HG02840 (cell line): Measurements from ENCODE around the gene OR2D3.
A peak's percentile ranks its signal among the peaks of the same experiment; 100 is the strongest.
"Not testable (repeated sequence)": the region's sequence is repeated elsewhere in the genome, so short reads cannot be mapped to it uniquely, and the experiment has no call there.

Experiments
- ATAC-seq: cut with Tn5 transposase; IDR thresholded peaks from one replicate; pipeline ENCODE4 v1.9.1; 2021; ENCODE audit warnings: mild to moderate bottlenecking, moderate library complexity, moderate number of reproducible peaks; ENCODE audit not compliant: unreplicated experiment, low FRiP score

OR2D3 gene

DNA sequence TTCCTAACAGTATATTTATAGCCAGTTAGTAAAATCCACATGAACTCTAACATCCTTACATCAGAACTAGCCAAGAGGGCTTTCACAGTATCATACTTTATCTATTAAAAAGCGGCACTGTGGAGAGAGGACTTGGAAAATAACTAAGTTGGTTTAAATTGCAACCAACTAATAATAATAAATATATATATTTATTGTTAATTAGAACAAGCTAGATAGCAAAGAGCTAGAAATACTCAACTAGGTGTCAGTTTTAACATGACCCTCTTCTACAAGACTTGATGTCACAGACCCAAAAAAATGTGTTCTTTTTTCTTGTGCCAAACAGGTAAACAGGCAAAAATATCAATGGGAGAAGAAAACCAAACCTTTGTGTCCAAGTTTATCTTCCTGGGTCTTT lies at the start of gene OR2D3:
OR2D3 (plus strand) TSS at position 301 of the 400 bp plus-strand sequence; CDS start at position 301, 0 bp downstream.
- no peak for ATAC-seq

- no peak for ATAC-seq
Observed at GRCh38 chr11:6871278-6871677, 49.5 kb upstream of the OR2D3 start.

DNA sequence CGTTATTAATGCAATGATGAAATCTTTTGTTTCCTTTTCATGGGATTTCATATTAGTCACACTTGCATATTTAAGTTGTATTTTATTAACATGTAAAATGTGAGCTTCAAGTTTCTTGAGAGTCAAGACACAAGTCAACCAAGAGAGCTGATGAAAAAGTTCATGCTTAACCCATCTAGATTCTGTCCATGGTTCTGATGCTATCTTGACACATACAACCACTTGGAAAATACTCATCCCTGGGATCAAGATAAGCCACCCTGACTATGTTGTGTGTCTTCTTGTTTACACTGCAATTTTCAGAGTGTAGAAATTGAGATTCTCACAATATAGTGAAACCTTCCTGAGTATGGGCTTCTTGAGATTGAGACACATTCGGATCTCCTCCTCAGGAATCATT lies 45.0 kb upstream of the OR2D3 start:
- ATAC-seq = no peak

- no peak for ATAC-seq
Observed at GRCh38 chr11:6876325-6876724, 44.5 kb upstream of the OR2D3 start, which contains the start of gene OR10A4. Gene OR10A4, plus strand, starts transcription at chr11:6876625. Its CDS starts 23 bp downstream, at chr11:6876648.

- ATAC-seq = no peak
Observed at GRCh38 chr11:6876914-6877313, 43.9 kb upstream of the OR2D3 start.

GRCh38 chr11:6882751-6883150 lies 38.1 kb upstream of the OR2D3 start:
- ATAC-seq = no peak

DNA sequence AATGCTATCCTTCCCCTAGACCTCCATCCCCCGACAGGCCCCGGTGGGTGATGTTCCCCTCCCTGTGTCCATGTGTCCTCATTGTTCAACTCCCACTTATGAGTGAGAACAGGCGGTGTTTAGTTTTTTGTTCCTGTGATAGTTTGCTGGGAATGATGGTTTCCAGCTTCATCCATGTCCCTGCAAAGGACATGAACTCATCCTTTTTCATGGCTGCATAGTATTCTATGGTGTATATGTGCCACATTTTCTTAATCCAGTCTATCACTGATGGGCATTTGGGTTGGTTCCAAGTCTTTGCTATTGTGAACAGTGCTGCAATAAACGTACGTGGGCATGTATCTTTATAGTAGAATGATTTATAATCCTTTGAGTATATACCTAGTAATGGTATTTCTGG lies 33.1 kb upstream of the OR2D3 start:
- not testable (repeated sequence) for ATAC-seq

- no peak for ATAC-seq
Observed at GRCh38 chr11:6888830-6889229, 32.0 kb upstream of the OR2D3 start.

- no peak for ATAC-seq
Observed at GRCh38 chr11:6889835-6890234, 31.0 kb upstream of the OR2D3 start.

DNA sequence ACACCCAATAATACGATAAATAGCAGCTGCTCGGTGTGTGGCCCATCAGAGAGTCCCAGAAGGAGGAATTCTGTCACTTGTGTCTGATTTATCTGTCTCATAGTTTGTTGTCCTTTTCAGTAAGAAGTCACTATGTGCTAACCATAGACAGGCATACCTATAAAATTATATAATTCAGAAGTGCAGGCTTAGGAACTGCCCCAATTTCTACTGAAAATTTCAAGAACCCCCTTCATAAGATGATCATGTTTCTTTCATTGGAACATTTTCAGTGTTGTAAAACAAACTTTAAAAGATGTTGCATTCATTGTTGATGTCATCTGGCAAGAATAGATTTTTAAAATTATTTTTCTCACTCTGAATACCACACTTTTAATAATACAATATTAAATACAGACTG lies 28.4 kb upstream of the OR2D3 start, which contains the start of gene OR2D2:
OR2D2 (minus strand) TSS at position 101 of the 400 bp plus-strand sequence; CDS start at position 101, 0 bp downstream.
- ATAC-seq = no peak

- no peak for ATAC-seq
Observed at GRCh38 chr11:6894097-6894496, 26.7 kb upstream of the OR2D3 start.

- no peak for ATAC-seq
Observed at GRCh38 chr11:6895010-6895409, 25.8 kb upstream of the OR2D3 start.

GRCh38 chr11:6898911-6899310 lies 21.9 kb upstream of the OR2D3 start:
- no peak for ATAC-seq

DNA sequence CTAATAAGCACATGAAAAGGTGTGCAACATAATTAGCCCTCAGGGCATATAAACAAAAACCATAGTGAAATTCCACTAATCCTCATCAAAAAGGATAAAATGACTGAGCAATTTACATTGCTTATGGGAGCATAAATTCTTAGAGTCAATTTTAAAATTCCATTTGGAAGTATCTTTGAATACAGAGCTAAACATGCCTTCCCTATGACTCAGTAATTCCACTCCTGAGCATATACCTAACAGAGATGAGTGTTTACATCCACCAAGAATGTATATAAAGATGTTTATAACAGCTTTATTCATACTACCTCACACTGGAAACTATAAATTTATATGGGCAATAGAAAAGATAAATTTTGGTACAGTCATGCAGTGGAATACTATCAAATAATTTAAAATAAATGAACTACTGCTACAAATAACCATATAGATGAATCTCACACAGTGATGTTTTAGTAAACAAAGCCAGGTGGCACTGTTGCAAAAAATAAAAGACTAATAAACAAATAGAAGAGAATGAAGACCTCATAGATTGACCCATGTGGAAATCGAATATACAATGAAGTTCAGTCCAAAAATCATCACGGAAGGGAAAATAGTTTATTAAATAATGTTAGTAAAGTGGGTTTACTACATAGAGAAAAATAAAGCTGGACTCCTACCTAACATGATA lies 20.3 kb upstream of the OR2D3 start:
- no peak for ATAC-seq

GRCh38 chr11:6904804-6905203 lies 16.0 kb upstream of the OR2D3 start:
- ATAC-seq = not testable (repeated sequence)

DNA sequence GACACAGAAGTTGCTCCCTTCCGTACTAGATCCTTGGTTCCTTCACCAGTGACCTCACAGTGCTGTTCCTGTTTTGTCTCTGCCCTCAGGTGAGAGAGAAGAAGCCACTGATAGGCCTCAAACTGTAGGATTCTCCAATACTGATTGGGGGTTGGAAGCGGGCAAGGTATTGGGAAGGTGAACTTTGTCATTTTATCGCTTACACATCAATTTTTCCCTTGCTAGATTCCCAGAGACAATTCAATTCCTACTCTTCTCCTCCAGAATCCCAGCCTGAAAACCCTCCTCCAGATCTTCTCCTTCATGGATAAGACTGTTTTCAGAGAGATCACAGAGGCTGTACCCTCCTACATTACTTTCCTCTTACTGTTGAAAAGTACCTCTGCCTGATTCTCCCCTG lies 9.4 kb upstream of the OR2D3 start:
- ATAC-seq = no peak

- no peak for ATAC-seq
Observed at GRCh38 chr11:6911948-6912347, 8.9 kb upstream of the OR2D3 start.

GRCh38 chr11:6919698-6920097 lies 1.1 kb upstream of the OR2D3 start:
- ATAC-seq = no peak

GRCh38 chr11:6925007-6925577 lies 4.3 kb downstream of the OR2D3 start:
- no peak for ATAC-seq

- no peak for ATAC-seq
Observed at GRCh38 chr11:6925636-6926207, 4.9 kb downstream of the OR2D3 start.

GRCh38 chr11:6926208-6927029 lies 5.6 kb downstream of the OR2D3 start, which contains the start of gene ZNF215:
Gene ZNF215, plus strand, starts transcription at chr11:6926426. Its CDS starts 5,847 bp downstream, at chr11:6932273.
- peak; percentile 51 for ATAC-seq
